Left lobe of liver (tissue), 2 donors: ENCODE data around the gene ATP6V0D1. TPM values are rescaled to one million over a fixed set of nuclear protein-coding genes. Genes with fewer than 3 reads are reported as not detected.

ENCODE experiments used
- ATAC-seq: fragments of 200-7000 bp; cut with Tn5 transposase; one replicate; pipeline ENCODE4 v1.9.1; 2020; ENCODE audit warnings: mild to moderate bottlenecking, moderate library complexity
- DNase-seq: peaks from one replicate; pipeline ENCODE4 v3.0.0-alpha.2; 2020; ENCODE audit warnings: low spot score
- total RNA-seq: library from RNA; stranded (reverse); gene quantifications from one replicate; pipeline ENCODE4 v1.2.1, GENCODE V29; 2021
- donor health status: DM: no; HTN: no; CAD: no; lungs with moderate emphysema.
- donor health status: DM: no; HTN: yes; CAD: no.

Gene ATP6V0D1
- total RNA-seq, 1 donor from 2014 or later, result 48.2 TPM

- no peak for DNase-seq
- no peak for ATAC-seq
These were observed 85.3 kb downstream of the ATP6V0D1 start for GRCh38 chr16:67395458-67396158.

GRCh38 chr16:67395105-67395457 is 85.9 kb downstream of the ATP6V0D1 start:
- DNase-seq (no peak), ATAC-seq (peak; percentile 4)

GRCh38 chr16:67394155-67395104 is 86.5 kb downstream of the ATP6V0D1 start:
- DNase-seq (no peak), ATAC-seq (peak; percentile 4)

GRCh38 chr16:67393788-67394154 is 87.2 kb downstream of the ATP6V0D1 start:
- no peak for DNase-seq
- ATAC-seq, result no peak

GRCh38 chr16:67393111-67393787 is 87.7 kb downstream of the ATP6V0D1 start, which contains the start of gene TPPP3:
Gene TPPP3, minus strand, starts transcription at chr16:67393498. Its CDS starts 2,387 bp downstream, at chr16:67391111.
- DNase-seq (peak; percentile 70), ATAC-seq (peak; percentile 64)

- no peak for DNase-seq
- no peak for ATAC-seq
These were observed 88.5 kb downstream of the ATP6V0D1 start for GRCh38 chr16:67392301-67393059.

- no peak for ATAC-seq
- no peak for DNase-seq
These were observed 89.3 kb downstream of the ATP6V0D1 start for GRCh38 chr16:67391424-67392300.

- DNase-seq (no peak), ATAC-seq (no peak)
These were observed 90.0 kb downstream of the ATP6V0D1 start for GRCh38 chr16:67390816-67391423.

GRCh38 chr16:67389911-67390815 is 90.8 kb downstream of the ATP6V0D1 start:
- ATAC-seq (peak; percentile 8), DNase-seq (no peak)

- no peak for ATAC-seq
- DNase-seq, result no peak
These were observed 92.4 kb downstream of the ATP6V0D1 start for GRCh38 chr16:67388591-67388990.

GRCh38 chr16:67388191-67388590 is 92.8 kb downstream of the ATP6V0D1 start:
- ATAC-seq (no peak), DNase-seq (no peak)

Other genes with a start within 250 kb of the ATP6V0D1 start
- gene FHOD1, start 233.7 kb downstream of the ATP6V0D1 start, total RNA-seq, result 5.9 TPM
- 0.30 TPM for gene SLC9A5, start 232.2 kb downstream of the ATP6V0D1 start, total RNA-seq
- 0.20 TPM for gene PLEKHG4, start 201.6 kb downstream of the ATP6V0D1 start, total RNA-seq
- gene KCTD19, start 154.4 kb downstream of the ATP6V0D1 start, total RNA-seq, result not detected
- 0.25 TPM for gene LRRC36, start 154.3 kb downstream of the ATP6V0D1 start, total RNA-seq
- 0.40 TPM for gene TPPP3, start 87.7 kb downstream of the ATP6V0D1 start, total RNA-seq
- 1.6 TPM for gene ZDHHC1, start 64.7 kb downstream of the ATP6V0D1 start, total RNA-seq
- gene HSD11B2, start 50.0 kb downstream of the ATP6V0D1 start, total RNA-seq, result 3.1 TPM
- gene AGRP, start 2.4 kb upstream of the ATP6V0D1 start, total RNA-seq, result not detected
- 29.7 TPM for gene RIPOR1, start 47.7 kb upstream of the ATP6V0D1 start, total RNA-seq
- 13.4 TPM for gene CTCF, start 81.4 kb upstream of the ATP6V0D1 start, total RNA-seq
- gene CARMIL2, start 164.0 kb upstream of the ATP6V0D1 start, total RNA-seq, result 1.1 TPM
- gene ACD, start 179.1 kb upstream of the ATP6V0D1 start, total RNA-seq, result 5.0 TPM
- gene PARD6A, start 179.8 kb upstream of the ATP6V0D1 start, total RNA-seq, result 3.4 TPM
- gene ENKD1, start 185.6 kb upstream of the ATP6V0D1 start, total RNA-seq, result 10.6 TPM
- 5.5 TPM for gene C16orf86, start 185.7 kb upstream of the ATP6V0D1 start, total RNA-seq
- gene GFOD2, start 238.2 kb upstream of the ATP6V0D1 start, total RNA-seq, result 33.8 TPM